PFSK-1 (cell line): ENCODE measurements around the gene LRRC37B.

ENCODE experiments used
- POLR2AphosphoS5 ChIP-seq: IDR thresholded peaks from 2 replicates; pipeline ENCODE4 v1.6.1; 2012; ENCODE audit warnings: low read depth, mild to moderate bottlenecking, control low read depth, low read length, moderate library complexity
- REST ChIP-seq, 2 experiments: IDR thresholded peaks; 2 replicates each; pipeline versions ENCODE4 v1.6.1 to v1.8.0; 2011 to 2012; ENCODE audit warnings: low read depth in 2 of 2, low read length in 2 of 2, control low read depth in 1 of 2, inconsistent platforms in 1 of 2, mild to moderate bottlenecking in 1 of 2, moderate library complexity in 1 of 2; ENCODE audit not compliant: insufficient read depth in 1 of 2
- SIN3A ChIP-seq: IDR thresholded peaks from 2 replicates; pipeline ENCODE4 v1.6.1; 2012; ENCODE audit warnings: mild to moderate bottlenecking, low read length, moderate library complexity, borderline replicate concordance; ENCODE audit not compliant: insufficient read depth
- TAF1 ChIP-seq: IDR thresholded peaks from 2 replicates; pipeline ENCODE4 v1.6.1; 2012; ENCODE audit warnings: low read length, control low read depth, borderline replicate concordance; ENCODE audit not compliant: insufficient read depth

DNA sequence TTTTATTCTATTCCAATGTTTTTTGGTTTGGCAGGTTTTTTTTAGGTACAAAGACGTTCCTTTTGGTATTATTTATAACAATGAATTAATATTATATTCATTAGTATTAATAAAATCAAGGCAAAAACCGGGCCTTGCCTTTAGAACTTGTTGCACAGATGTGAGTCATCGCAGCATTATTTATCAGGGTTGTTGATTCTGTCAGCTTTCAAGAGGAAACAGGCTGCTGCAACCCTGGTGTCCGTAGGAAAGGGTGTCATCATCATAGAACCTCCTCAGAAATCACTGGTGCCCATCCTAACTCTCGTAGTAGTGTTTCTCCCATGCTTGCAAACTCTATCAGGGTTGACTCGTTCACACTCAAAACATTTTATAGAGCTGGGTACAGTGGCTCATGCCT is 10.2 kb upstream of the LRRC37B start:
- no peak for TF ChIP-seq SIN3A
- no peak for TF ChIP-seq POLR2AphosphoS5
- TF ChIP-seq REST (IDR thresholded peaks at IDR 0.05; ENCODE audit: insufficient read depth in 1 of 2, low read depth in 2 of 2, low read length in 2 of 2): no peak
- no peak for TF ChIP-seq TAF1
